NK-92 treated with Interleukin-12 subunit alpha and Interleukin-12 subunit beta, amount 100 ng/mL, for 24 hours (cell line): ENCODE results near the gene DIP2C.
"Not testable (repeated sequence)": the region's sequence is repeated elsewhere in the genome, so short reads cannot be mapped to it uniquely, and the experiment has no call there.

Experiments used
- DNase-seq: peaks from one replicate; lab custom pipeline; 2025; lab: John Stamatoyannopoulos, UW

DIP2C gene

GRCh38 chr10:595473-595872, 94.0 kb downstream of the DIP2C start:
- DNase-seq, result no peak

GRCh38 chr10:594584-595270, 94.7 kb downstream of the DIP2C start:
- no peak for DNase-seq

GRCh38 chr10:593901-594457, 95.5 kb downstream of the DIP2C start:
- DNase-seq, result no peak

GRCh38 chr10:593421-593820, 96.0 kb downstream of the DIP2C start:
- DNase-seq, result no peak

- no peak for DNase-seq
Measured at GRCh38 chr10:593016-593415, 96.5 kb downstream of the DIP2C start.

GRCh38 chr10:591646-592045, 97.8 kb downstream of the DIP2C start:
- DNase-seq, result no peak

GRCh38 chr10:590721-591120, 98.7 kb downstream of the DIP2C start:
- no peak for DNase-seq

- no peak for DNase-seq
Measured at GRCh38 chr10:589961-590680, 99.3 kb downstream of the DIP2C start.

GRCh38 chr10:588246-589165, 101.0 kb downstream of the DIP2C start:
- no peak for DNase-seq

- DNase-seq, result no peak
Measured at GRCh38 chr10:586716-587115, 102.8 kb downstream of the DIP2C start.

- no peak for DNase-seq
Measured at GRCh38 chr10:586151-586550, 103.3 kb downstream of the DIP2C start.

GRCh38 chr10:585502-585901, 104.0 kb downstream of the DIP2C start:
- DNase-seq, result no peak

GRCh38 chr10:584497-585290, 104.8 kb downstream of the DIP2C start:
- DNase-seq, result not testable (repeated sequence)

GRCh38 chr10:583433-583832, 106.0 kb downstream of the DIP2C start:
- no peak for DNase-seq

GRCh38 chr10:581776-582330, 107.6 kb downstream of the DIP2C start:
- DNase-seq, result no peak

GRCh38 chr10:580778-581177, 108.7 kb downstream of the DIP2C start:
- no peak for DNase-seq

GRCh38 chr10:576130-576465, 113.4 kb downstream of the DIP2C start:
- no peak for DNase-seq

- no peak for DNase-seq
Measured at GRCh38 chr10:575402-576129, 113.9 kb downstream of the DIP2C start.

- no peak for DNase-seq
Measured at GRCh38 chr10:572696-573095, 116.8 kb downstream of the DIP2C start.

GRCh38 chr10:571688-572451, 117.6 kb downstream of the DIP2C start:
- DNase-seq, result no peak
